ENCODE measurements around the gene MRC1.

GRCh38 chr10:17838080-17838648 lies 29.0 kb downstream of the MRC1 start:
- TF ChIP-seq CTCF (IDR thresholded peaks at IDR 0.05) (no peak), POLR2A (IDR thresholded peaks at IDR 0.05) (no peak)

Data from Peyer's patch (tissue), 4 donors.